ENCODE measurements around the gene GREM1.

GREM1 gene

GRCh38 chr15:32730677-32731654, 13.2 kb downstream of the GREM1 start:
- no peak for DNase-seq (ENCODE audit: low read depth)

- DNase-seq (ENCODE audit: low read depth) = no peak
These were observed 14.9 kb downstream of the GREM1 start for GRCh38 chr15:32732574-32733157.

GRCh38 chr15:32733281-32733680, 15.5 kb downstream of the GREM1 start:
- DNase-seq (ENCODE audit: low read depth) = no peak

- DNase-seq (ENCODE audit: low read depth) = no peak
These were observed 18.3 kb downstream of the GREM1 start for GRCh38 chr15:32735989-32736700.

GRCh38 chr15:32736701-32737061, 18.9 kb downstream of the GREM1 start:
- DNase-seq (ENCODE audit: low read depth) = no peak

GRCh38 chr15:32737304-32737703, 19.5 kb downstream of the GREM1 start:
- DNase-seq (ENCODE audit: low read depth) = no peak

GRCh38 chr15:32738666-32739065, 20.9 kb downstream of the GREM1 start:
- no peak for DNase-seq (ENCODE audit: low read depth)

- no peak for DNase-seq (ENCODE audit: low read depth)
These were observed 21.8 kb downstream of the GREM1 start for GRCh38 chr15:32739522-32740063.

GRCh38 chr15:32743411-32744140, 25.8 kb downstream of the GREM1 start:
- DNase-seq (ENCODE audit: low read depth) = no peak

GRCh38 chr15:32746116-32746857, 28.5 kb downstream of the GREM1 start:
- no peak for DNase-seq (ENCODE audit: low read depth)

GRCh38 chr15:32747921-32748342, 30.1 kb downstream of the GREM1 start:
- DNase-seq (ENCODE audit: low read depth) = no peak

GRCh38 chr15:32750979-32751378, 33.2 kb downstream of the GREM1 start:
- DNase-seq (ENCODE audit: low read depth) = no peak

GRCh38 chr15:32757426-32757825, 39.6 kb downstream of the GREM1 start:
- no peak for DNase-seq (ENCODE audit: low read depth)

- DNase-seq (ENCODE audit: low read depth) = no peak
These were observed 45.5 kb downstream of the GREM1 start for GRCh38 chr15:32763295-32763694.

GRCh38 chr15:32765236-32765635, 47.4 kb downstream of the GREM1 start:
- no peak for DNase-seq (ENCODE audit: low read depth)

- DNase-seq (ENCODE audit: low read depth) = no peak
These were observed 48.3 kb downstream of the GREM1 start for GRCh38 chr15:32766101-32766500.

GRCh38 chr15:32767236-32767635, 49.4 kb downstream of the GREM1 start:
- no peak for DNase-seq (ENCODE audit: low read depth)

GRCh38 chr15:32774022-32774421, 56.2 kb downstream of the GREM1 start:
- no peak for DNase-seq (ENCODE audit: low read depth)

GRCh38 chr15:32775103-32775502, 57.3 kb downstream of the GREM1 start:
- DNase-seq (ENCODE audit: low read depth) = no peak

- no peak for DNase-seq (ENCODE audit: low read depth)
These were observed 60.8 kb downstream of the GREM1 start for GRCh38 chr15:32778391-32779176.
